H1 (cell line): ENCODE results near the gene GPX4. TPM values are rescaled to one million over a fixed set of nuclear protein-coding genes. Genes with fewer than 3 reads are reported as not detected.
A peak's percentile ranks its signal among the peaks of the same experiment; 100 is the strongest.

Experiments used
- CTCF ChIA-PET: fragments of 300-600 bp; sonication (Branson Sonifier 250); formaldehyde crosslinking; loops from one replicate; lab custom pipeline; 2021; ENCODE audit not compliant: partially characterized antibody; lab: Charles Lee
- POLR2A ChIA-PET: fragments of 300-600 bp; sonication (Branson Sonifier 250); formaldehyde crosslinking; loops from one replicate; lab custom pipeline; 2021; ENCODE audit warnings: inconsistent platforms; ENCODE audit not compliant: partially characterized antibody; lab: Charles Lee
- DNase-seq, 2 experiments: peaks; one replicate each; pipeline versions ENCODE4 v3.0.0 to v3.0.0-alpha.2; 2010 to 2022; ENCODE audit warnings: low spot score in 2 of 2, low read depth in 1 of 2, mixed read lengths in 1 of 2
- FAIRE-seq: peaks from 2 replicates; lab custom pipeline; 2011; peaks lifted over from hg19 to GRCh38; lab: Jason Lieb, UNC
- H2AFZ ChIP-seq: 2 replicates; pipeline ENCODE4 v1.8.1; 2012; ENCODE audit warnings: low read length, inconsistent platforms
- H2AK5ac ChIP-seq: 2 replicates; pipeline ENCODE4 v1.6.1; 2013; ENCODE audit warnings: low read depth, low read length
- H2BK120ac ChIP-seq: replicated peaks from 2 replicates; pipeline ENCODE3; 2013; ENCODE audit warnings: low read depth, low read length, inconsistent platforms
- H2BK12ac ChIP-seq: 2 replicates; pipeline ENCODE4 v1.6.1; 2013; ENCODE audit warnings: low read depth, low read length
- H2BK15ac ChIP-seq: 2 replicates; pipeline ENCODE4 v1.6.1; 2013; ENCODE audit warnings: low read length
- H2BK20ac ChIP-seq: 2 replicates; pipeline ENCODE4 v1.6.1; 2013; ENCODE audit warnings: low read length
- H2BK5ac ChIP-seq: 2 replicates; pipeline ENCODE4 v1.6.1; 2013; ENCODE audit warnings: low read depth, low read length
- H3K14ac ChIP-seq: 2 replicates; pipeline ENCODE4 v1.6.1; 2013; ENCODE audit warnings: inconsistent platforms; ENCODE audit not compliant: insufficient read length
- H3K18ac ChIP-seq: 2 replicates; pipeline ENCODE4 v1.6.1; 2013; ENCODE audit warnings: low read length; ENCODE audit errors: extremely low read depth
- H3K23ac ChIP-seq: 2 replicates; pipeline ENCODE4 v1.6.1; 2013; ENCODE audit warnings: inconsistent platforms; ENCODE audit not compliant: insufficient read length
- H3K23me2 ChIP-seq: 2 replicates; pipeline ENCODE4 v1.6.1; 2013; ENCODE audit warnings: low read depth, low read length
- H3K27ac ChIP-seq: 2 replicates; pipeline ENCODE4 v1.6.1; 2011; ENCODE audit warnings: low read depth, low read length, inconsistent platforms
- H3K27me3 ChIP-seq, 4 experiments: replicated peaks in 1 of 4; 1 replicate in 1 of 4; 2 replicates in 3 of 4; pipeline versions ENCODE4 v1.6.1 to v1.8.1; 2011 to 2013; ENCODE audit warnings: low read length in 3 of 4, mild to moderate bottlenecking in 3 of 4, inconsistent platforms in 2 of 4, mixed read lengths in 2 of 4, moderate library complexity in 1 of 4; ENCODE audit not compliant: control insufficient read depth in 3 of 4, insufficient read depth in 3 of 4; ENCODE audit errors: extremely low read depth in 1 of 4
- H3K36me3 ChIP-seq, 4 experiments: 2 replicates each; pipeline versions ENCODE4 v1.6.1 to v1.8.1; 2011 to 2013; ENCODE audit warnings: mild to moderate bottlenecking in 4 of 4, low read length in 3 of 4, moderate library complexity in 2 of 4, control low read depth in 1 of 4, inconsistent platforms in 1 of 4; ENCODE audit not compliant: insufficient read depth in 4 of 4, control insufficient read depth in 2 of 4
- H3K4ac ChIP-seq: replicated peaks from 2 replicates; pipeline ENCODE3; 2013; ENCODE audit warnings: low read length, low read depth, mixed read lengths, inconsistent platforms; ENCODE audit not compliant: insufficient read length
- H3K4me1 ChIP-seq, 4 experiments: replicated peaks in 1 of 4; 1 replicate in 1 of 4; 2 replicates in 3 of 4; pipeline versions ENCODE4 v1.6.1 to v1.8.1; 2011 to 2013; ENCODE audit warnings: low read length in 3 of 4, inconsistent platforms in 2 of 4, mixed read lengths in 1 of 4; ENCODE audit not compliant: insufficient read depth in 4 of 4, control insufficient read depth in 3 of 4
- H3K4me2 ChIP-seq, 2 experiments: 2 replicates each; pipeline versions ENCODE4 v1.6.1 to v1.8.1; 2011 to 2013; ENCODE audit warnings: low read depth in 2 of 2, low read length in 2 of 2, control low read depth in 1 of 2, inconsistent platforms in 1 of 2, mild to moderate bottlenecking in 1 of 2; ENCODE audit not compliant: insufficient read depth in 1 of 2
- H3K4me3 ChIP-seq, 4 experiments: fragments of 200-600, 300-600 bp in 1 of 4; sonication (generic), shearing (Covaris generic), sonication (Bioruptor Twin) in 1 of 4; 2 replicates each; pipeline versions ENCODE4 v1.5.1 to v1.8.1; 2011 to 2016; ENCODE audit warnings: low read length in 4 of 4, low read depth in 3 of 4, control low read depth in 2 of 4, inconsistent platforms in 2 of 4, mild to moderate bottlenecking in 2 of 4, mixed read lengths in 1 of 4, moderate library complexity in 1 of 4; ENCODE audit not compliant: insufficient read depth in 2 of 4; ENCODE audit errors: extremely low read depth in 1 of 4
- H3K56ac ChIP-seq: replicated peaks from 2 replicates; pipeline ENCODE3; 2013; ENCODE audit warnings: low read depth, mild to moderate bottlenecking, mixed read lengths, low read length, inconsistent platforms; ENCODE audit not compliant: insufficient read length
- H3K79me1 ChIP-seq: 2 replicates; pipeline ENCODE4 v1.6.1; 2013; ENCODE audit warnings: low read depth, low read length, control low read depth
- H3K79me2 ChIP-seq, 2 experiments: 2 replicates each; pipeline versions ENCODE4 v1.6.1 to v1.8.1; 2012 to 2013; ENCODE audit warnings: low read length in 2 of 2, mild to moderate bottlenecking in 2 of 2, inconsistent platforms in 1 of 2; ENCODE audit not compliant: insufficient read depth in 2 of 2, control insufficient read depth in 1 of 2
- H3K9ac ChIP-seq, 4 experiments: replicated peaks in 1 of 4; 1 replicate in 1 of 4; 2 replicates in 3 of 4; pipeline versions ENCODE4 v1.6.1 to v1.8.1; 2011 to 2013; ENCODE audit warnings: low read depth in 3 of 4, low read length in 3 of 4, control low read depth in 2 of 4, mild to moderate bottlenecking in 2 of 4, moderate library complexity in 2 of 4, inconsistent platforms in 1 of 4; ENCODE audit errors: extremely low read depth in 1 of 4
- H3K9me3 ChIP-seq, 2 experiments: 2 replicates each; pipeline versions ENCODE4 v1.6.1 to v1.8.1; 2012 to 2013; ENCODE audit warnings: mild to moderate bottlenecking in 2 of 2, moderate library complexity in 2 of 2, control low read depth in 1 of 2, inconsistent platforms in 1 of 2, low read depth in 1 of 2, low read length in 1 of 2, mixed read lengths in 1 of 2; ENCODE audit not compliant: insufficient read depth in 2 of 2
- H4K20me1 ChIP-seq, 2 experiments: replicated peaks in 1 of 2; 2 replicates each; pipeline versions ENCODE3 to v1.8.1; 2011 to 2013; ENCODE audit warnings: inconsistent platforms in 2 of 2, low read length in 2 of 2, mild to moderate bottlenecking in 1 of 2; ENCODE audit not compliant: insufficient read depth in 2 of 2, control insufficient read depth in 1 of 2
- H4K5ac ChIP-seq: 2 replicates; pipeline ENCODE4 v1.6.1; 2013; ENCODE audit warnings: low read length, low read depth, mixed read lengths, inconsistent platforms; ENCODE audit not compliant: insufficient read length
- H4K8ac ChIP-seq: 2 replicates; pipeline ENCODE4 v1.8.0; 2013; ENCODE audit warnings: mild to moderate bottlenecking, moderate library complexity, low read length, inconsistent platforms; ENCODE audit not compliant: insufficient read depth; ENCODE audit errors: extremely low read depth
- H4K91ac ChIP-seq: replicated peaks from 2 replicates; pipeline ENCODE3; 2013; ENCODE audit warnings: low read length, mixed read lengths, inconsistent platforms; ENCODE audit not compliant: insufficient read length
- FOSL1 ChIP-seq: IDR thresholded peaks from 2 replicates; pipeline ENCODE4 v1.6.1; 2011; ENCODE audit warnings: mild to moderate bottlenecking, low read depth, low read length, moderate library complexity; ENCODE audit not compliant: insufficient read depth
- JUND ChIP-seq: IDR thresholded peaks from 2 replicates; pipeline ENCODE4 v1.6.1; 2011; ENCODE audit warnings: mild to moderate bottlenecking, improper control_type of control experiment, low read length
- KDM4A ChIP-seq: IDR thresholded peaks from one replicate; pipeline ENCODE4 v1.7.1; 2012; ENCODE audit warnings: low read depth, mild to moderate bottlenecking, moderate library complexity, low read length, inconsistent platforms; ENCODE audit not compliant: severe bottlenecking
- NRF1 ChIP-seq: IDR thresholded peaks from 2 replicates; pipeline ENCODE4 v1.6.1; 2011; ENCODE audit warnings: mild to moderate bottlenecking, low read depth, low read length, improper control_type of control experiment
- POLR2AphosphoS5 ChIP-seq: IDR thresholded peaks from 2 replicates; pipeline ENCODE4 v1.6.1; 2011; ENCODE audit warnings: low read depth, low read length
- SAP30 ChIP-seq: fragments of 300-600 bp; sonication (generic); IDR thresholded peaks from 2 replicates; pipeline ENCODE4 v1.7.1; 2012; ENCODE audit warnings: low read length, moderate library complexity, mild to moderate bottlenecking, inconsistent platforms; ENCODE audit not compliant: insufficient read depth, insufficient replicate concordance
- SUZ12 ChIP-seq: fragments of 200-600 bp; sonication (generic); IDR thresholded peaks from 2 replicates; pipeline ENCODE4 v1.6.1; 2012; ENCODE audit warnings: mild to moderate bottlenecking, inconsistent platforms, low read length, moderate library complexity, mixed read lengths
- WGBS, 2 experiments: shearing (Covaris generic) in 1 of 2; methylation state at CpG; one replicate each; pipeline versions ENCODE4 v1.1.6 to v1.1.7; 2013 to 2015; ENCODE audit warnings: low lambda C conversion rate in 2 of 2, mixed read lengths in 2 of 2, inconsistent platforms in 1 of 2, low coverage in 1 of 2, missing lambda C conversion rate in 1 of 2; ENCODE audit not compliant: insufficient replicate concordance in 2 of 2, insufficient coverage in 1 of 2, insufficient read length in 1 of 2; ENCODE audit errors: extremely low coverage in 1 of 2, missing lambda C conversion rate in 1 of 2; 5-methylcytosine and 5-hydroxymethylcytosine counted together
- polyA plus RNA-seq, 7 experiments: library from polyadenylated mRNA; depleted of rRNA in 3 of 7; stranded (reverse) in 5 of 7; unstranded in 2 of 7; fragments of >200 nt in 5 of 7; fragments of 200-250 nt in 2 of 7; gene quantifications; 1 replicate in 5 of 7; 2 replicates in 1 of 7; 4 replicates in 1 of 7; pipeline versions ENCODE4 v1.2.1 to v1.2.3, GENCODE V29; 2011 to 2013; ENCODE audit warnings: missing spikeins in 2 of 7, mixed read lengths in 2 of 7
- total RNA-seq: library from RNA; stranded (reverse); fragmentation: NEBNext Ultra II Directional; extraction: Animal tissue kit (Norgen Biotek cat#: 25700); gene quantifications from 2 replicates; pipeline ENCODE4 v1.2.1, GENCODE V29; 2021
- TF ChIP-seq, protein P1 (sequence below): IDR thresholded peaks from 2 replicates; pipeline ENCODE4 v1.6.1; 2012; ENCODE audit warnings: inconsistent platforms
- TF ChIP-seq, protein P2 (sequence below): IDR thresholded peaks from 2 replicates; pipeline ENCODE4 v1.6.1; 2012; ENCODE audit warnings: inconsistent platforms

GPX4 gene
- total and polyA plus RNA-seq, 2 of the 8 experiments (the other 6 are each of a cell fraction or from before 2014, with no cell fraction given): 342 to 693 TPM

DNA sequence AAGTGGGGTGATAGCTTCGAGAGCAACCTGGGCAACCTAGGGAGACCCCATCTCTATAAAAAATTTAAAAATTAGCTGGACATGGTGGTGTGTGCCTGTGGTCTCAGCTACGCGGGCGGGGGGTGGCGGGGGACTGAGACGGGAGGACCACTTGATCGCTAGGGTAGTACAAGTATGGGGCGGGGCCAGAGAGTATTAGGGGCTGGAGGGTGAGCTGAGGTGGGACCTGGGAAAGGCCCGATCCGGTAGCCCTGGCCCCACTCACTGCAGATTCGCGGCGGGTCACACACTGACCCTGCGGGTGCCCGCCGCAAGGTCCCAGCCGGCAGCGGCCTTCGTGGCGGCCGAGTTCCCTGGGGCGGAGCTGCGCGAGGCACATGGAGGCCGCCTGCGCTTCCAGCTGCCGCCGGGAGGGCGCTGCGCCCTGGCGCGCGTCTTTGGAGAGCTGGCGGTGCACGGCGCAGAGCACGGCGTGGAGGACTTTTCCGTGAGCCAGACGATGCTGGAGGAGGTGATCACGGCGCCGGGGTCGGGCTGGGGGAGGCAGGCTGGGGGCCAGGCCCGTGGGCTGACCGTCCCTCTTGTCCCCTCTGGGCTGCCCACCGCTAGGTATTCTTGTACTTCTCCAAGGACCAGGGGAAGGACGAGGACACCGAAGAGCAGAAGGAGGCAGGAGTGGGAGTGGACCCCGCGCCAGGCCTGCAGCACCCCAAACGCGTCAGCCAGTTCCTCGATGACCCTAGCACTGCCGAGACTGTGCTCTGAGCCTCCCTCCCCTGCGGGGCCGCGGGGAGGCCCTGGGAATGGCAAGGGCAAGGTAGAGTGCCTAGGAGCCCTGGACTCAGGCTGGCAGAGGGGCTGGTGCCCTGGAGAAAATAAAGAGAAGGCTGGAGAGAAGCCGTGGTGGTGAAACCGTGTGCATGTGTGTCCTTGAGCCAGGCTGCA lies 38.9 kb upstream of the GPX4 start:
- WGBS, 2 experiments: 27% methylated on average over 60 of the region's 60 CpGs; no CpG with 5 or more reads in 1 of the 2 experiments
- Histone ChIP-seq H3K79me2 (no peaks in the 10 kb centered on the region), H3K9me3 (peaks cover 0 to 21% of the 10 kb centered on the region in 2 experiments; a peak in 2 of 4 replicates), H3K14ac (no peak overlapping the region), H3K4me3 (peak overlapping the region in 2 of 4 experiments; percentile 9 to 54; a peak in 3 of 8 replicates), H2BK12ac (peak overlapping the region; percentile 80; the same call in 1 of the 2 replicates), H3K9ac (no peak overlapping the region), H2BK120ac (no peak overlapping the region), H2BK20ac (peak overlapping the region; percentile 55; the same call in 1 of the 2 replicates), H3K56ac (no peak overlapping the region), H2AK5ac (peak overlapping the region; percentile 29; the same call in 1 of the 2 replicates), H3K79me1 (no peaks in the 10 kb centered on the region), H3K4ac (no peak overlapping the region), H3K36me3 (no peaks in the 10 kb centered on the region), H3K23me2 (peaks cover 11% of the 10 kb centered on the region; the same call in 1 of the 2 replicates), H2BK15ac (peak overlapping the region; percentile 46; the same call in 1 of the 2 replicates), H4K20me1 (peaks cover 0 to 9% of the 10 kb centered on the region in 2 experiments), H3K27me3 (peaks cover 0 to 26% (median 18%) of the 10 kb centered on the region in 4 experiments; a peak in 5 of 7 replicates), H3K4me1 (peaks cover 0 to 27% (median 19%) of the 10 kb centered on the region in 4 experiments; a peak in 6 of 7 replicates), H2BK5ac (peak overlapping the region; percentile 60; the same call in 1 of the 2 replicates), H4K91ac (peak overlapping the region; percentile 5), H3K23ac (no peak overlapping the region), H4K8ac (peak overlapping the region; percentile 92), H3K4me2 (peak overlapping the region; percentile 35 to 68), H3K27ac (no peak overlapping the region), H2AFZ (no peak overlapping the region), H4K5ac (no peak overlapping the region), H3K18ac (peak overlapping the region; percentile 90)
- POLR2A ChIA-PET: interaction anchor here (0.5 to 6.9 kb wide), 16 partner anchors 9 to 291 kb away, joined by 3 to 97 read pairs (median 4); partner anchors contain the start of genes CIRBP, CNN2, GPX4 and RNU6-2
- CTCF ChIA-PET: interaction anchor here (0.7 to 5.2 kb wide), 20 partner anchors 8 to 388 kb away, joined by 3 to 54 read pairs (median 3); partner anchors contain the start of gene ABCA7
- DNase-seq: peak in 1 of 2 experiments; percentile 88
- FAIRE-seq: no peak
- TF ChIP-seq NRF1 (peak; percentile 12; the same call in 1 of the 2 replicates), JUND (no peak), POLR2AphosphoS5 (no peak), FOSL1 (no peak), SUZ12 (no peak), SAP30 (no peak), KDM4A (peak; percentile 63)
- TF ChIP-seq, protein P1, sequence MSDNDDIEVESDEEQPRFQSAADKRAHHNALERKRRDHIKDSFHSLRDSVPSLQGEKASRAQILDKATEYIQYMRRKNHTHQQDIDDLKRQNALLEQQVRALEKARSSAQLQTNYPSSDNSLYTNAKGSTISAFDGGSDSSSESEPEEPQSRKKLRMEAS: peak; percentile 99
- TF ChIP-seq, protein P2, sequence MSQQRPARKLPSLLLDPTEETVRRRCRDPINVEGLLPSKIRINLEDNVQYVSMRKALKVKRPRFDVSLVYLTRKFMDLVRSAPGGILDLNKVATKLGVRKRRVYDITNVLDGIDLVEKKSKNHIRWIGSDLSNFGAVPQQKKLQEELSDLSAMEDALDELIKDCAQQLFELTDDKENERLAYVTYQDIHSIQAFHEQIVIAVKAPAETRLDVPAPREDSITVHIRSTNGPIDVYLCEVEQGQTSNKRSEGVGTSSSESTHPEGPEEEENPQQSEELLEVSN: peak; percentile 95
